ENCODE results near the gene MED12.

Gene MED12

DNA sequence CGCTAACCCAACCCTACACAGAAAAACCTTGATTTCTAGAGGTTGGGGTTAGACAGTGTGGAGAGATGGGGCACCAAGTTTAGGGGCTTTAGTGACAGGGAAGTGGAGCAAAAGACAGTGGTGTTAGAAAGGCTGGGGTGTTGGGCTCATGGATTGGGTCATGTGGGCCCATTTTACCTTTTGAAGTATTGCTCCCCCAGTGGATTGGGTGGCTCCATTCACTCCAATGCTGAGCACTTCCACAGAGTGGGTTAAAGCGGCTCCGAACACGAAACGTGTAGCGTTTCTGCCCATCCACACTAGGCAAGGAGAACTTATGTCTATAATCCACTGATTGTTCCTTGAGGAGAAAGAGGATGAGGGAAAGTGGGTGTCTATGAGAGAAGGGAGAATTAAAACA, 9.3 kb upstream of the MED12 start:
- Histone ChIP-seq H3K27me3 (replicated peaks; ENCODE audit: insufficient read depth, low read length) (no peaks in the 10 kb centered on the region), H3F3A (ENCODE audit: insufficient read depth, low read length) (0 out of 2 replicates have a peak, but pooled peaks cover 3% of the 10 kb centered on the region), H3K4me2 (ENCODE audit: low read depth, low read length) (no peak overlapping the region), H3K9ac (ENCODE audit: low read length) (no peak overlapping the region), H4K20me1 (ENCODE audit: insufficient read depth, low read length) (no peaks in the 10 kb centered on the region), H3K36me3 (replicated peaks; ENCODE audit: insufficient read depth, low read length) (no peaks in the 10 kb centered on the region), H3K27ac (ENCODE audit: low read length) (no peak overlapping the region), H3K9me3 (replicated peaks; ENCODE audit: insufficient read depth, low read length) (no peaks in the 10 kb centered on the region), H3K79me2 (ENCODE audit: low read length) (peaks cover 22% of the 10 kb centered on the region), H3K9me2 (replicated peaks; ENCODE audit: insufficient read depth, low read length) (no peaks in the 10 kb centered on the region), H2AFZ (ENCODE audit: low read length) (no peak overlapping the region), H3K4me1 (ENCODE audit: low read length) (peaks cover 21% of the 10 kb centered on the region), H3K4me3 (ENCODE audit: low read length) (no peak overlapping the region)
- TF ChIP-seq EZH2phosphoT487 (IDR thresholded peaks at IDR 0.05; ENCODE audit: low read length): no peak
- TF ChIP-seq, protein P1, sequence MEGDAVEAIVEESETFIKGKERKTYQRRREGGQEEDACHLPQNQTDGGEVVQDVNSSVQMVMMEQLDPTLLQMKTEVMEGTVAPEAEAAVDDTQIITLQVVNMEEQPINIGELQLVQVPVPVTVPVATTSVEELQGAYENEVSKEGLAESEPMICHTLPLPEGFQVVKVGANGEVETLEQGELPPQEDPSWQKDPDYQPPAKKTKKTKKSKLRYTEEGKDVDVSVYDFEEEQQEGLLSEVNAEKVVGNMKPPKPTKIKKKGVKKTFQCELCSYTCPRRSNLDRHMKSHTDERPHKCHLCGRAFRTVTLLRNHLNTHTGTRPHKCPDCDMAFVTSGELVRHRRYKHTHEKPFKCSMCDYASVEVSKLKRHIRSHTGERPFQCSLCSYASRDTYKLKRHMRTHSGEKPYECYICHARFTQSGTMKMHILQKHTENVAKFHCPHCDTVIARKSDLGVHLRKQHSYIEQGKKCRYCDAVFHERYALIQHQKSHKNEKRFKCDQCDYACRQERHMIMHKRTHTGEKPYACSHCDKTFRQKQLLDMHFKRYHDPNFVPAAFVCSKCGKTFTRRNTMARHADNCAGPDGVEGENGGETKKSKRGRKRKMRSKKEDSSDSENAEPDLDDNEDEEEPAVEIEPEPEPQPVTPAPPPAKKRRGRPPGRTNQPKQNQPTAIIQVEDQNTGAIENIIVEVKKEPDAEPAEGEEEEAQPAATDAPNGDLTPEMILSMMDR (IDR thresholded peaks at IDR 0.05; ENCODE audit: low read length): no peak
- no peak for TF ChIP-seq EZH2 (optimal IDR thresholded peaks at IDR 0.05; ENCODE audit: low read depth, low read length)
- no peak for DNase-seq

DNA sequence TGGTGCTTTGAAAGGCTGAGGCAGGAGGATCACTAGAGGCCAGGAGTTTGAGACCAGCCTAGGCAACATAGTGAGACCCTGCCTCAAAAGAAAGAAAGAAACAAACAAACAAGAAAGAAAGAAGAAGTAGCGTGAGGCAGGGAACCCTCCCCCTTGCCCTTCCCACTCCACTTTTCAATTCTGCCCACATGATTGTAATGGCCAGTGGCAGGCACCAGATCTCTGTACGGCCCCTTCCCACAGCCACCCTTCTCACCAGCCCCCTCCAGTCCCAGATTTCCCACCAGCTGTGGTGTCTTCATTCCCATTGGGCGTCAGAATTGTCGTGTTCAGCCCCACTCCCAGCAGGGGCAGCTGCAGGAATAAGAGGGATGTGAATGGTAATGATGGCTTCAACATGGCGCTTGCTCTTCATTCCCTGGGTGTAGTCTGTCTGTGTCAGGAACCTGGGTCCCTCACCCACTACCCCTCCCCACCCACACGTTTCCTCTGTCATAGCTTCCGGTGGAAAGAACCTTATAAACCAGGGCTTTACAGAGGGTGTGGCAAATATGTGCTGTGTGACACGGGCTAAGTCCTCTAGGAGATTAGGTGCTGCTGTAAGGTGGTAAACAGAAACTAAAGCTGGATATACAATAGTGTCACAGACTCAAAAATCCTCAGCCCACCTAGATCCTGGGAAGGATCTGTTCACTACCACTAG, 7.1 kb upstream of the MED12 start, which contains the start of gene IL2RG:
Gene IL2RG, minus strand, starts transcription at position 437 of the 703 bp plus-strand sequence. Its CDS starts 38 bp downstream, at position 399.
- H3K4me1 ChIP-seq (ENCODE audit: low read length): peaks cover 21% of the 10 kb centered on the region
- peak; percentile 85 for DNase-seq
- H2AFZ ChIP-seq (ENCODE audit: low read length): peak within 1 kb of the TSS; percentile 5
- peaks cover 22% of the 10 kb centered on the region for H3K79me2 ChIP-seq (ENCODE audit: low read length)
- H3K4me3 ChIP-seq (ENCODE audit: low read length): peak within 1 kb of the TSS; percentile 78
- no peaks in the 10 kb centered on the region for H4K20me1 ChIP-seq (ENCODE audit: insufficient read depth, low read length)
- peak within 1 kb of the TSS; percentile 84 for H3K4me2 ChIP-seq (ENCODE audit: low read depth, low read length)
- TF ChIP-seq EZH2 (optimal IDR thresholded peaks at IDR 0.05; ENCODE audit: low read depth, low read length): no peak
- TF ChIP-seq EZH2phosphoT487 (IDR thresholded peaks at IDR 0.05; ENCODE audit: low read length): no peak
- TF ChIP-seq, protein P1 (IDR thresholded peaks at IDR 0.05; ENCODE audit: low read length): no peak
- H3K9ac ChIP-seq (ENCODE audit: low read length): peak within 1 kb of the TSS; percentile 83
- 0 out of 2 replicates have a peak, but pooled peaks cover 3% of the 10 kb centered on the region for H3F3A ChIP-seq (ENCODE audit: insufficient read depth, low read length)
- no peaks in the 10 kb centered on the region for H3K27me3 ChIP-seq (replicated peaks; ENCODE audit: insufficient read depth, low read length)
- no peaks in the 10 kb centered on the region for H3K9me2 ChIP-seq (replicated peaks; ENCODE audit: insufficient read depth, low read length)
- no peaks in the 10 kb centered on the region for H3K36me3 ChIP-seq (replicated peaks; ENCODE audit: insufficient read depth, low read length)
- no peaks in the 10 kb centered on the region for H3K9me3 ChIP-seq (replicated peaks; ENCODE audit: insufficient read depth, low read length)
- H3K27ac ChIP-seq (ENCODE audit: low read length): peak within 1 kb of the TSS; percentile 93

DNA sequence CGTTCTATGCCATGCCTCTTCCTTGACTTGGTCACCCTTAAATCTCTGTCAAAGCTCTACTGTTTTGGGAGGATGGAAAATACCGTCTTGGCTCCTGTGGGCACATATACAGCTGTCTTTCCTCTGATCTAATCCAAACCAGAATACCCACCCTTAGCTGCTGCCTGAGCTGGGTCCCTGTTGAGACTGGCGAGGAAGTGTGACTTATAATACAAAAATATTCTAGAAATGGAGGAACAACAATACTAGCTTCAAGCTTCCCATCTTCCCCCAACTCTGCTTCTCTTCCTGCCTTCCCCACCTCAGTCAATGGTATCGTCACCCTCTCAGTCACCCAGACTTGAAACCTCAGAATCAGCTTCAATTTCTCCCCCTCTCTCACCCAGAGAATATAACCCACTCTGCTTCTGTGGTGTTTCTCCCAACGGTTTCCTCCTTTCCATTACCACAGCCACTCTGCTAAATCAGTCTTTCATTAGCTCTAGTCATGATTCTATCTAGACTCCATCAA, 6.4 kb upstream of the MED12 start:
- Histone ChIP-seq H2AFZ (ENCODE audit: low read length) (peak overlapping the region; percentile 5; the same call in 1 of the 2 replicates), H3K9me3 (replicated peaks; ENCODE audit: insufficient read depth, low read length) (no peaks in the 10 kb centered on the region), H3K4me3 (ENCODE audit: low read length) (peak overlapping the region; percentile 78), H3K79me2 (ENCODE audit: low read length) (peaks cover 22% of the 10 kb centered on the region), H3K36me3 (replicated peaks; ENCODE audit: insufficient read depth, low read length) (no peaks in the 10 kb centered on the region), H3K27ac (ENCODE audit: low read length) (peak overlapping the region; percentile 93), H4K20me1 (ENCODE audit: insufficient read depth, low read length) (no peaks in the 10 kb centered on the region), H3K4me1 (ENCODE audit: low read length) (peaks cover 21% of the 10 kb centered on the region), H3K9ac (ENCODE audit: low read length) (peak overlapping the region; percentile 83), H3K27me3 (replicated peaks; ENCODE audit: insufficient read depth, low read length) (no peaks in the 10 kb centered on the region), H3F3A (ENCODE audit: insufficient read depth, low read length) (0 out of 2 replicates have a peak, but pooled peaks cover 3% of the 10 kb centered on the region), H3K4me2 (ENCODE audit: low read depth, low read length) (peak overlapping the region; percentile 84), H3K9me2 (replicated peaks; ENCODE audit: insufficient read depth, low read length) (no peaks in the 10 kb centered on the region)
- DNase-seq: no peak
- TF ChIP-seq EZH2phosphoT487 (IDR thresholded peaks at IDR 0.05; ENCODE audit: low read length) (no peak), EZH2 (optimal IDR thresholded peaks at IDR 0.05; ENCODE audit: low read depth, low read length) (no peak)
- TF ChIP-seq, protein P1 (IDR thresholded peaks at IDR 0.05; ENCODE audit: low read length): no peak
